Glomerular visceral epithelial cell (primary cell): Measurements from ENCODE around the gene MCF2L2.

ENCODE experiments used
- DNase-seq: peaks from one replicate; pipeline ENCODE4 v3.0.0-alpha.2; 2016; ENCODE audit errors: extremely low spot score

The MCF2L2 gene

GRCh38 chr3:183327343-183327742, 101.1 kb downstream of the MCF2L2 start:
- DNase-seq, result no peak

- DNase-seq, result no peak
These were observed 104.3 kb downstream of the MCF2L2 start for GRCh38 chr3:183324083-183324482.

GRCh38 chr3:183319371-183319770, 109.0 kb downstream of the MCF2L2 start:
- DNase-seq, result no peak

- DNase-seq, result no peak
These were observed 109.5 kb downstream of the MCF2L2 start for GRCh38 chr3:183318877-183319276.

GRCh38 chr3:183317886-183318865, 110.2 kb downstream of the MCF2L2 start:
- no peak for DNase-seq

GRCh38 chr3:183317271-183317670, 111.1 kb downstream of the MCF2L2 start:
- DNase-seq, result no peak

- DNase-seq, result no peak
These were observed 112.7 kb downstream of the MCF2L2 start for GRCh38 chr3:183315739-183316138.

GRCh38 chr3:183313764-183314163, 114.7 kb downstream of the MCF2L2 start:
- DNase-seq, result no peak

GRCh38 chr3:183313351-183313750, 115.1 kb downstream of the MCF2L2 start:
- no peak for DNase-seq

- no peak for DNase-seq
These were observed 116.0 kb downstream of the MCF2L2 start for GRCh38 chr3:183312433-183312832.

GRCh38 chr3:183310936-183311335, 117.5 kb downstream of the MCF2L2 start:
- no peak for DNase-seq

- DNase-seq, result no peak
These were observed 119.1 kb downstream of the MCF2L2 start for GRCh38 chr3:183309276-183309675.

- no peak for DNase-seq
These were observed 119.7 kb downstream of the MCF2L2 start for GRCh38 chr3:183308751-183309150.

- no peak for DNase-seq
These were observed 120.7 kb downstream of the MCF2L2 start for GRCh38 chr3:183307749-183308148.

GRCh38 chr3:183306798-183307671, 121.4 kb downstream of the MCF2L2 start:
- peak; percentile 92 for DNase-seq

- no peak for DNase-seq
These were observed 124.7 kb downstream of the MCF2L2 start for GRCh38 chr3:183303690-183304089.

GRCh38 chr3:183301937-183302580, 126.4 kb downstream of the MCF2L2 start:
- DNase-seq, result peak; percentile 38

GRCh38 chr3:183300996-183301562, 127.3 kb downstream of the MCF2L2 start:
- no peak for DNase-seq

- DNase-seq, result no peak
These were observed 128.4 kb downstream of the MCF2L2 start for GRCh38 chr3:183299976-183300375.

- peak; percentile 92 for DNase-seq
These were observed 129.7 kb downstream of the MCF2L2 start for GRCh38 chr3:183298701-183299153.

GRCh38 chr3:183296944-183297343, 131.5 kb downstream of the MCF2L2 start:
- no peak for DNase-seq
